ENCODE measurements around the gene MTHFSD.

MTHFSD gene

GRCh38 chr16:86559802-86560305 lies 4.8 kb upstream of the MTHFSD start:
- TF ChIP-seq CTCF (IDR thresholded peaks at IDR 0.05; ENCODE audit: low read depth, low read length): no peak
- DNase-seq (ENCODE audit: extremely low read depth, low read depth): no peak

GRCh38 chr16:86558355-86559193 lies 3.5 kb upstream of the MTHFSD start:
- no peak for DNase-seq (ENCODE audit: extremely low read depth, low read depth)
- no peak for TF ChIP-seq CTCF (IDR thresholded peaks at IDR 0.05; ENCODE audit: low read depth, low read length)

- TF ChIP-seq CTCF (IDR thresholded peaks at IDR 0.05; ENCODE audit: low read depth, low read length): no peak
Observed at GRCh38 chr16:86557587-86557986, 2.6 kb upstream of the MTHFSD start.

GRCh38 chr16:86556576-86556975 lies 1.5 kb upstream of the MTHFSD start:
- no peak for TF ChIP-seq CTCF (IDR thresholded peaks at IDR 0.05; ENCODE audit: low read depth, low read length)
- DNase-seq (ENCODE audit: extremely low read depth, low read depth): no peak

More at GRCh38 chr16:86557587-86557986, 2.6 kb upstream of the MTHFSD start:
- DNase-seq (ENCODE audit: extremely low read depth, low read depth): no peak

GRCh38 chr16:86555704-86556075 lies 655 bp upstream of the MTHFSD start:
- no peak for DNase-seq (ENCODE audit: extremely low read depth, low read depth)
- no peak for TF ChIP-seq CTCF (IDR thresholded peaks at IDR 0.05; ENCODE audit: low read depth, low read length)

GRCh38 chr16:86554599-86554916 lies 477 bp downstream of the MTHFSD start:
- TF ChIP-seq CTCF (IDR thresholded peaks at IDR 0.05; ENCODE audit: low read depth, low read length): no peak
- DNase-seq (ENCODE audit: extremely low read depth, low read depth): no peak

- TF ChIP-seq CTCF (IDR thresholded peaks at IDR 0.05; ENCODE audit: low read depth, low read length): no peak
- DNase-seq (ENCODE audit: extremely low read depth, low read depth): no peak
Observed at GRCh38 chr16:86553356-86553755, 1.7 kb downstream of the MTHFSD start.
